ENCODE results near the gene TEX55.

Gene TEX55

GRCh38 chr3:119177321-119177720 lies 31.4 kb downstream of the TEX55 start:
- no peak for TF ChIP-seq CTCF (IDR thresholded peaks at IDR 0.05; ENCODE audit: borderline replicate concordance, insufficient read depth, low read depth, low read length)
- H3K4me3 ChIP-seq (ENCODE audit: low read depth, low read length): no peak overlapping the region

GRCh38 chr3:119181765-119182164 lies 35.8 kb downstream of the TEX55 start:
- H3K4me3 ChIP-seq (ENCODE audit: low read depth, low read length): no peak overlapping the region
- no peak for TF ChIP-seq CTCF (IDR thresholded peaks at IDR 0.05; ENCODE audit: borderline replicate concordance, insufficient read depth, low read depth, low read length)

- H3K4me3 ChIP-seq (ENCODE audit: low read depth, low read length): no peak overlapping the region
Measured at GRCh38 chr3:119184111-119184510, 38.1 kb downstream of the TEX55 start.

GRCh38 chr3:119184796-119185570 lies 39.0 kb downstream of the TEX55 start:
- no peak overlapping the region for H3K4me3 ChIP-seq (ENCODE audit: low read depth, low read length)
- TF ChIP-seq CTCF (IDR thresholded peaks at IDR 0.05; ENCODE audit: borderline replicate concordance, insufficient read depth, low read depth, low read length): no peak

More at GRCh38 chr3:119184111-119184510, 38.1 kb downstream of the TEX55 start:
- no peak for TF ChIP-seq CTCF (IDR thresholded peaks at IDR 0.05; ENCODE audit: borderline replicate concordance, insufficient read depth, low read depth, low read length)

GRCh38 chr3:119187266-119187665 lies 41.3 kb downstream of the TEX55 start:
- no peak overlapping the region for H3K4me3 ChIP-seq (ENCODE audit: low read depth, low read length)
- no peak for TF ChIP-seq CTCF (IDR thresholded peaks at IDR 0.05; ENCODE audit: borderline replicate concordance, insufficient read depth, low read depth, low read length)

GRCh38 chr3:119191800-119192199 lies 45.8 kb downstream of the TEX55 start:
- no peak overlapping the region for H3K4me3 ChIP-seq (ENCODE audit: low read depth, low read length)
- TF ChIP-seq CTCF (IDR thresholded peaks at IDR 0.05; ENCODE audit: borderline replicate concordance, insufficient read depth, low read depth, low read length): no peak
